Right lobe of liver (tissue), 6 donors: Measurements from ENCODE around the gene BCL2A1. TPM values are rescaled to one million over a fixed set of nuclear protein-coding genes. Genes with fewer than 3 reads are reported as not detected.

Experiments
- ATAC-seq, 4 donors: fragments of 200-7000 bp; cut with Tn5 transposase; one replicate each; pipeline ENCODE4 v1.9.1; 2020; ENCODE audit warnings: mild to moderate bottlenecking in 4 of 4, moderate library complexity in 4 of 4
- DNase-seq, 3 donors: peaks; one replicate each; pipeline ENCODE4 v3.0.0-alpha.2; 2020
- H3K27ac ChIP-seq, 3 donors: fragments of 200-600 bp; one replicate each; pipeline ENCODE4 v1.8.0; 2022
- H3K27me3 ChIP-seq, 2 donors: fragments of 200-600 bp; one replicate each; pipeline ENCODE4 v1.8.0; 2022
- H3K36me3 ChIP-seq, 4 donors: fragments of 200-600 bp; sonication (generic) in 1 of 4; one replicate each; pipeline versions ENCODE4 v1.5.1 to v1.8.0; 2017 to 2022; ENCODE audit warnings: control low read depth in 1 of 4
- H3K4me1 ChIP-seq, 4 donors: fragments of 200-600 bp; sonication (generic) in 1 of 4; one replicate each; pipeline versions ENCODE4 v1.5.1 to v1.8.0; 2017 to 2022; ENCODE audit warnings: control low read depth in 1 of 4
- H3K4me3 ChIP-seq, 3 donors: fragments of 200-600 bp; one replicate each; pipeline ENCODE4 v1.8.0; 2022
- H3K9me3 ChIP-seq, 4 donors: fragments of 200-600 bp; sonication (generic) in 1 of 4; one replicate each; pipeline versions ENCODE4 v1.5.1 to v1.8.0; 2017 to 2022; ENCODE audit warnings: control low read depth in 1 of 4
- POLR2A ChIP-seq: fragments of 450-650 bp; IDR thresholded peaks from one replicate; pipeline ENCODE4 v1.6.1; 2017; ENCODE audit warnings: antibody characterized with exemption, mild to moderate bottlenecking
- WGBS: methylation state at CpG from one replicate; pipeline ENCODE4 v1.1.6; 2018; ENCODE audit warnings: low coverage, low lambda C conversion rate; ENCODE audit not compliant: insufficient coverage; ENCODE audit errors: missing lambda C conversion rate; 5-methylcytosine and 5-hydroxymethylcytosine counted together
- intact Hi-C, 2 donors: fragments of 100-400 bp; cut with DNase I; formaldehyde crosslinking; loops; one replicate each; pipeline versions ENCODE4 v1.11.2 to v1.14.1; 2022
- total RNA-seq, 6 experiments: library from RNA; depleted of rRNA in 2 of 6; stranded (reverse); fragments of >200 nt in 2 of 6; fragmentation: NEBNext Ultra II Directional in 3 of 6; extraction: Animal tissue kit (Norgen Biotek cat#: 25700) in 3 of 6; gene quantifications; one replicate each; pipeline versions ENCODE4 v1.1.0 to v1.2.4, GENCODE V29; 2016 to 2023
- TF ChIP-seq, protein P1 (sequence below), 4 donors: fragments of 200-600 bp in 3 of 4; fragments of 450-650 bp in 1 of 4; IDR thresholded peaks; one replicate each; pipeline versions ENCODE4 v1.5.1 to v1.8.0; 2016 to 2022; ENCODE audit warnings: antibody characterized with exemption in 4 of 4, mild to moderate bottlenecking in 2 of 4
- donor health status: DM: no; HTN: yes; CAD: no.
- donor health status: DM: no; HTN: no; CAD: no.
- donor health status: DM: no; HTN: no; CAD: no.
- donor health status: DM: no; HTN: yes; CAD: no.
- donor health status: DM: no; HTN: yes; CAD: no.

The BCL2A1 gene
- total RNA-seq, 6 experiments from 2014 or later, result 0.26 to 6.9 (median 1.8) TPM

DNA sequence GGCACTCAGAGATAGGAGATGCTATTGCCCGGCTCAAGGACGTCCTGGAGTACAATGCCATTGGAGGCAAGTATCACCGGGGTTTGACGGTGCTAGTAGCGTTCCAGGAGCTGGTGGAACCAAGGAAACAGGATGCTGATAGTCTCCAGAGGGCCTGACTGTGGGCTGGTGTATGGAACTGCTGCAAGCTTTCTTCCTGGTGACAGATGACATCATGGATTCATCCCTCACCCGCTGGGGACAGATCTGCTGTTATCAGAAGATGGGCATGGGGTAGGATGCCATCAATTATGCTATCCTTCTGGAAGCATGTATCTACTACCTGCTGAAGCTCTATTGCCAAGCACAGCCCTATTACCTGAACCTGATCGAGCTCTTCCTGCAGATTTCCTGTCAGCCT lies 26.4 kb downstream of the BCL2A1 start:
- no peak for ATAC-seq
- Histone ChIP-seq H3K4me1 (no peaks in the 10 kb centered on the region), H3K27me3 (no peaks in the 10 kb centered on the region), H3K27ac (no peak overlapping the region), H3K36me3 (no peaks in the 10 kb centered on the region), H3K4me3 (no peak overlapping the region), H3K9me3 (no peaks in the 10 kb centered on the region)
- no peak for DNase-seq
- no peak for TF ChIP-seq POLR2A
- TF ChIP-seq, protein P1, sequence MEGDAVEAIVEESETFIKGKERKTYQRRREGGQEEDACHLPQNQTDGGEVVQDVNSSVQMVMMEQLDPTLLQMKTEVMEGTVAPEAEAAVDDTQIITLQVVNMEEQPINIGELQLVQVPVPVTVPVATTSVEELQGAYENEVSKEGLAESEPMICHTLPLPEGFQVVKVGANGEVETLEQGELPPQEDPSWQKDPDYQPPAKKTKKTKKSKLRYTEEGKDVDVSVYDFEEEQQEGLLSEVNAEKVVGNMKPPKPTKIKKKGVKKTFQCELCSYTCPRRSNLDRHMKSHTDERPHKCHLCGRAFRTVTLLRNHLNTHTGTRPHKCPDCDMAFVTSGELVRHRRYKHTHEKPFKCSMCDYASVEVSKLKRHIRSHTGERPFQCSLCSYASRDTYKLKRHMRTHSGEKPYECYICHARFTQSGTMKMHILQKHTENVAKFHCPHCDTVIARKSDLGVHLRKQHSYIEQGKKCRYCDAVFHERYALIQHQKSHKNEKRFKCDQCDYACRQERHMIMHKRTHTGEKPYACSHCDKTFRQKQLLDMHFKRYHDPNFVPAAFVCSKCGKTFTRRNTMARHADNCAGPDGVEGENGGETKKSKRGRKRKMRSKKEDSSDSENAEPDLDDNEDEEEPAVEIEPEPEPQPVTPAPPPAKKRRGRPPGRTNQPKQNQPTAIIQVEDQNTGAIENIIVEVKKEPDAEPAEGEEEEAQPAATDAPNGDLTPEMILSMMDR (IDR thresholded peaks at IDR 0.05), result no peak
- intact Hi-C loops, result no loop called here
- 81% methylated on average over 6 of the region's 7 CpGs for WGBS

DNA sequence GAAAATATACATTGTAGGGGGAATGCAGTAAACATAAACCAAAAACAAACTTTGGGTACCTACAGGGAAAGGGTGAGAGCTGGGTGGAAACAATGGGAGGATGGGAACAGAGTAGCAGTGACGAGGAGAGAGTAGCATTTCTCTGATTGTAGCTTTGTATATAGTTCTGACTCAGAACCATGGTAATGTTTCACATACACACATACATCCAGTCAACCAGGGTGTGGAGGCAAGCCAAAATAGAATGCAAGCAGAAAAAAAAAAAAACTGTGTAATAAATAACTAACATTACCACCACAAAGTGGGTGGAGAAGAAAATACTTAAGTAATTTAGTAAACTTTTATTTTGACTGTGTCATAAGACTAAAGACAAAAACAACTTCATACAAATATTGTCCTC lies 27.2 kb downstream of the BCL2A1 start:
- H3K27me3 ChIP-seq, result no peaks in the 10 kb centered on the region
- H3K9me3 ChIP-seq, result no peaks in the 10 kb centered on the region
- intact Hi-C loops, result no loop called here
- no peaks in the 10 kb centered on the region for H3K4me1 ChIP-seq
- no peak overlapping the region for H3K27ac ChIP-seq
- 58% methylated on average over 1 of the region's 1 CpG for WGBS
- DNase-seq, result no peak
- no peak overlapping the region for H3K4me3 ChIP-seq
- TF ChIP-seq, protein P1 (IDR thresholded peaks at IDR 0.05), result no peak
- TF ChIP-seq POLR2A, result no peak
- H3K36me3 ChIP-seq, result no peaks in the 10 kb centered on the region
- ATAC-seq, result no peak

- Histone ChIP-seq H3K27ac (no peak overlapping the region), H3K9me3 (no peaks in the 10 kb centered on the region), H3K4me3 (no peak overlapping the region), H3K27me3 (no peaks in the 10 kb centered on the region), H3K36me3 (no peaks in the 10 kb centered on the region), H3K4me1 (no peaks in the 10 kb centered on the region)
- TF ChIP-seq, protein P1 (IDR thresholded peaks at IDR 0.05), result no peak
- no peak for TF ChIP-seq POLR2A
- intact Hi-C loops, result no loop called here
- no peak for DNase-seq
- 76% methylated on average over 6 of the region's 7 CpGs for WGBS
- no peak for ATAC-seq
Measured at GRCh38 chr15:79942741-79943481, 28.1 kb downstream of the BCL2A1 start.

DNA sequence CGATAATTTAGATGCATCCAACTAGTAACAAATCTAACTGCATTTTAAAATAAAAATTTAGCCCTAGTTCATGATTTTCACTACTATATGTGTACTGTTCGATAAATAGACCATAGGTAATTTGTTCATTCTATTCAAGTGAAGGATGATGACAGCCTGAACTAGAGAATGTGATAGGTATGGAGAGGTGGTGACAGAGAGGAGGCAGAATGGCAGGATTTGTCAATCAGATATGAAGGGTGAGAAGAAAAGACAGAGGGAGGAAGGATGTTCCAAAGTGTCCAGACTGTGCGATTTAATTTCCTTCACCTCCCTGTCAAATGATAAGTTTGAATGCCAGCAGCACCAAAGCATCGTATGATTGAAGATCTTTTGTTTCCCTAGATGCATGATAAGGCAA lies 31.6 kb downstream of the BCL2A1 start:
- no peak for ATAC-seq
- WGBS, result 92% methylated on average over 4 of the region's 4 CpGs

More for the DNA sequence above, 31.6 kb downstream of the BCL2A1 start:
- Histone ChIP-seq H3K9me3 (no peaks in the 10 kb centered on the region), H3K27me3 (no peaks in the 10 kb centered on the region), H3K36me3 (no peaks in the 10 kb centered on the region), H3K4me3 (no peak overlapping the region), H3K27ac (no peak overlapping the region), H3K4me1 (no peaks in the 10 kb centered on the region)
- TF ChIP-seq, protein P1 (IDR thresholded peaks at IDR 0.05), result no peak
- no peak for TF ChIP-seq POLR2A
- intact Hi-C loops, result no loop called here
- DNase-seq, result no peak
